CD4-positive, alpha-beta T cell (primary cell): ENCODE data around the gene CCAR1. TPM values are rescaled to one million over a fixed set of nuclear protein-coding genes. Genes with fewer than 3 reads are reported as not detected.
"Not testable (repeated sequence)": the region's sequence is repeated elsewhere in the genome, so short reads cannot be mapped to it uniquely, and the experiment has no call there.

ENCODE experiments used
- ATAC-seq: fragments of 200-7000 bp; cut with Tn5 transposase; one replicate; pipeline ENCODE4 v1.10.0; 2022; ENCODE audit warnings: mild to moderate bottlenecking; ENCODE audit not compliant: poor library complexity
- CTCF ChIA-PET: fragments of 350-600 bp; sonication (Branson Sonifier 250); formaldehyde crosslinking; loops from one replicate; lab custom pipeline; 2021; ENCODE audit warnings: antibody characterized with exemption, inconsistent platforms; lab: Charles Lee
- POLR2A ChIA-PET: fragments of 350-600 bp; sonication (Branson Sonifier 250); formaldehyde crosslinking; loops from one replicate; lab custom pipeline; 2021; ENCODE audit warnings: antibody characterized with exemption, inconsistent platforms; lab: Charles Lee
- DNase-seq, 14 experiments: peaks; one replicate each; pipeline ENCODE4 v3.0.0-alpha.2; 2013 to 2020; ENCODE audit warnings: mixed read lengths in 2 of 14
- H3K27ac ChIP-seq, 2 donors: one replicate each; pipeline versions ENCODE4 v1.5.1 to v1.7.0; 2013; ENCODE audit warnings: low read length in 2 of 2, low read depth in 1 of 2, mild to moderate bottlenecking in 1 of 2
- H3K27me3 ChIP-seq, 2 experiments: 1 replicate in 1 of 2; 2 replicates in 1 of 2; pipeline versions ENCODE4 v1.6.1 to v1.7.0; 2013; ENCODE audit warnings: low read length in 2 of 2, control low read depth in 1 of 2, mild to moderate bottlenecking in 1 of 2, moderate library complexity in 1 of 2; ENCODE audit not compliant: insufficient read depth in 2 of 2, control insufficient read depth in 1 of 2
- H3K36me3 ChIP-seq: one replicate; pipeline ENCODE4 v1.6.1; 2013; ENCODE audit warnings: low read length, control low read depth; ENCODE audit not compliant: insufficient read depth
- H3K4me1 ChIP-seq: one replicate; pipeline ENCODE4 v1.6.1; 2013; ENCODE audit warnings: low read length, control low read depth; ENCODE audit not compliant: insufficient read depth
- H3K4me3 ChIP-seq: one replicate; pipeline ENCODE4 v1.5.1; 2013; ENCODE audit warnings: mild to moderate bottlenecking, low read length, moderate library complexity
- H3K9me3 ChIP-seq, 2 experiments: 1 replicate in 1 of 2; 2 replicates in 1 of 2; pipeline versions ENCODE4 v1.6.1 to v1.7.0; 2013; ENCODE audit warnings: low read length in 2 of 2, mild to moderate bottlenecking in 2 of 2, control low read depth in 1 of 2, moderate library complexity in 1 of 2; ENCODE audit not compliant: control insufficient read depth in 1 of 2, insufficient read depth in 1 of 2
- H3K27ac Mint-ChIP-seq: one replicate; pipeline ENCODE4 v1.8.0; 2020; ENCODE audit warnings: mixed read lengths
- H3K27me3 Mint-ChIP-seq: one replicate; pipeline ENCODE4 v1.8.0; 2021; ENCODE audit warnings: mixed read lengths
- H3K36me3 Mint-ChIP-seq: one replicate; pipeline ENCODE4 v1.8.0; 2021; ENCODE audit warnings: low read depth, mixed read lengths
- H3K4me1 Mint-ChIP-seq: one replicate; pipeline ENCODE4 v1.8.0; 2021; ENCODE audit warnings: low read depth, mixed read lengths
- H3K4me3 Mint-ChIP-seq: one replicate; pipeline ENCODE4 v1.8.0; 2020; ENCODE audit warnings: mild to moderate bottlenecking, mixed read lengths
- H3K9me3 Mint-ChIP-seq: one replicate; pipeline ENCODE4 v1.8.0; 2020; ENCODE audit warnings: mixed read lengths
- intact Hi-C, 2 experiments: fragments of 100-400 bp; cut with DNase I in 1 of 2; cut with micrococcal nuclease in 1 of 2; formaldehyde crosslinking; loops; one replicate each; pipeline versions ENCODE4 v1.15.1 to v1.9.0; 2023 to 2025; cut with DNase I, micrococcal nuclease
- total RNA-seq, 174 experiments: library from RNA in 2 of 174; stranded (reverse) in 2 of 174; gene quantifications; one replicate each; pipeline ENCODE4 v1.2.3 and lab custom pipeline; 2021 to 2026
- TF ChIP-seq, protein P1 (sequence below): fragments of 200-600 bp; IDR thresholded peaks from one replicate; pipeline ENCODE4 v1.8.0; 2022; ENCODE audit warnings: antibody characterized with exemption, mild to moderate bottlenecking

The CCAR1 gene
- total RNA-seq, 2 experiments from 2014 or later = 68.9 to 82.2 TPM

DNA sequence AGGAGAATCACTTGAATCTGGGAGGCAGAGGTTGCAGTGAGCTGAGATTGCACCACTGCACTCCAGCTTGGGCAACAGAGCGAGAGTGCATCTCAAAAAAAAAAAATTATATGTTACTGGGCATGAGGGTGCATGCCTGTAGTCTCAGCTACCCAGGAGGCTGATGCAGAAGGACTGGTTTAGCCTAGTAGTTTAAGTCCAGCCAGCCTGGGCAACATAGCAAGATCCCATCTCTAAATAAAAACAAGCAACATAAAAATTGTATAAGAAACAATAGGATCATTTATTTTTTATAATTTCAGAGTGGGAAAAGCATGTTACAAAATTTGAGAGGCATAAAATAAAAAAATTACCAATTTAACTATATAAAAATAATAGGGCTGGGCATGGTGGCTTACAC, 15.5 kb upstream of the CCAR1 start:
- no peak overlapping the region for H3K4me3 Mint-ChIP-seq
- no peak overlapping the region for H3K4me3 ChIP-seq
- no peaks in the 10 kb centered on the region for H3K4me1 Mint-ChIP-seq
- ChIA-PET POLR2A (no interaction called here), CTCF (no interaction called here)
- TF ChIP-seq, protein P1, sequence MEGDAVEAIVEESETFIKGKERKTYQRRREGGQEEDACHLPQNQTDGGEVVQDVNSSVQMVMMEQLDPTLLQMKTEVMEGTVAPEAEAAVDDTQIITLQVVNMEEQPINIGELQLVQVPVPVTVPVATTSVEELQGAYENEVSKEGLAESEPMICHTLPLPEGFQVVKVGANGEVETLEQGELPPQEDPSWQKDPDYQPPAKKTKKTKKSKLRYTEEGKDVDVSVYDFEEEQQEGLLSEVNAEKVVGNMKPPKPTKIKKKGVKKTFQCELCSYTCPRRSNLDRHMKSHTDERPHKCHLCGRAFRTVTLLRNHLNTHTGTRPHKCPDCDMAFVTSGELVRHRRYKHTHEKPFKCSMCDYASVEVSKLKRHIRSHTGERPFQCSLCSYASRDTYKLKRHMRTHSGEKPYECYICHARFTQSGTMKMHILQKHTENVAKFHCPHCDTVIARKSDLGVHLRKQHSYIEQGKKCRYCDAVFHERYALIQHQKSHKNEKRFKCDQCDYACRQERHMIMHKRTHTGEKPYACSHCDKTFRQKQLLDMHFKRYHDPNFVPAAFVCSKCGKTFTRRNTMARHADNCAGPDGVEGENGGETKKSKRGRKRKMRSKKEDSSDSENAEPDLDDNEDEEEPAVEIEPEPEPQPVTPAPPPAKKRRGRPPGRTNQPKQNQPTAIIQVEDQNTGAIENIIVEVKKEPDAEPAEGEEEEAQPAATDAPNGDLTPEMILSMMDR = no peak
- ATAC-seq = no peak
- no peaks in the 10 kb centered on the region for H3K9me3 ChIP-seq
- no peaks in the 10 kb centered on the region for H3K4me1 ChIP-seq
- intact Hi-C loops = no loop called here
- DNase-seq = no peak
- no peaks in the 10 kb centered on the region for H3K27me3 ChIP-seq
- no peak overlapping the region for H3K27ac ChIP-seq
- no peaks in the 10 kb centered on the region for H3K9me3 Mint-ChIP-seq
- no peaks in the 10 kb centered on the region for H3K27me3 Mint-ChIP-seq
- H3K36me3 Mint-ChIP-seq = no peaks in the 10 kb centered on the region
- no peak overlapping the region for H3K27ac Mint-ChIP-seq
- H3K36me3 ChIP-seq = no peaks in the 10 kb centered on the region

DNA sequence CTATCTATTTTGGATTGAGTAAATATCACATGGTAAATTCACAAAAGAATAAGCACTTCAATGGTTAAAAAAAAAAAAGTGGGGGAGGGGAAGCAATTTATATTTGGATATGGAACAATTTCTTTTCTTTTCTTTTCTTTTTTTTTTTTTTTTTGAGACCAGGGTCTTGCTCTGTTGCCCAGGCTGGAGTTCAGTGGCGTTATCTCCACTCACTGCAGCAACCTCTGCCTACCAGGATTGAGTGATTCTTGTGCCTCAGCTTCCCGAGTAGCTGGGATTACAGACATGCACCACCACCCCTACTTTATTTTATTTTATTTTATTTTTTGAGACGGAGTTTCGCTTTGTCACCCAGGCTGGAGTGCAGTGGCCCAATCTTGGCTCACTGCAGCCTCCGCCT, 12.1 kb upstream of the CCAR1 start:
- H3K27ac Mint-ChIP-seq, H3K4me1 ChIP-seq, H3K27me3 Mint-ChIP-seq, H3K4me3 ChIP-seq, H3K9me3 ChIP-seq, ATAC-seq, H3K4me1 Mint-ChIP-seq, H3K36me3 Mint-ChIP-seq, CTCF ChIA-PET, intact Hi-C loops, H3K9me3 Mint-ChIP-seq, DNase-seq, H3K36me3 ChIP-seq, H3K4me3 Mint-ChIP-seq, H3K27ac ChIP-seq, H3K27me3 ChIP-seq, POLR2A ChIA-PET: not testable (repeated sequence)

DNA sequence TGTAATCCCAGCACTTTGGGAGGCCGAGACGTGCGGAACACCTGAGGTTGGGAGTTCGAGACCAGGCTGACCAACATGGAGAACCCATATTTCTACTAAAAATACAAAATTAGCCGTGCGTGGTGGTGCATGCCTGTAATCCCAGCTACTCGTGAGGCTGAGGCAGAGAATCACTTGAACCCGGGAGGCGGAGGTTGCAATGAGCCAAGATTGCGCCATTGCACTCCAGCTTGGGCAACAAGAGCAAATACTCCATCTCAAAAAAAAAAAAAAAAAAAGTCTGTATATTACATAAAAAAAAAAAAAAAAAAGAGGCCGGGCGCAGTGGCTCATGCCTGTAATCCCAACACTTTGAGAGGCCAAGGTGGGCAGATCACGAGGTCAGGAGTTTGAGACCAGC, 8.0 kb upstream of the CCAR1 start:
- CTCF ChIA-PET, H3K9me3 ChIP-seq, H3K27ac ChIP-seq, H3K27ac Mint-ChIP-seq, H3K9me3 Mint-ChIP-seq, ATAC-seq, DNase-seq, H3K4me1 Mint-ChIP-seq, H3K4me1 ChIP-seq, H3K27me3 ChIP-seq, H3K36me3 Mint-ChIP-seq, intact Hi-C loops, H3K4me3 ChIP-seq, H3K36me3 ChIP-seq, H3K4me3 Mint-ChIP-seq, H3K27me3 Mint-ChIP-seq: not testable (repeated sequence)
- POLR2A ChIA-PET = interaction anchor here (1.4 kb wide), 1 partner anchor 8 kb away, joined by 3 read pairs; the partner anchor contains the start of gene CCAR1

DNA sequence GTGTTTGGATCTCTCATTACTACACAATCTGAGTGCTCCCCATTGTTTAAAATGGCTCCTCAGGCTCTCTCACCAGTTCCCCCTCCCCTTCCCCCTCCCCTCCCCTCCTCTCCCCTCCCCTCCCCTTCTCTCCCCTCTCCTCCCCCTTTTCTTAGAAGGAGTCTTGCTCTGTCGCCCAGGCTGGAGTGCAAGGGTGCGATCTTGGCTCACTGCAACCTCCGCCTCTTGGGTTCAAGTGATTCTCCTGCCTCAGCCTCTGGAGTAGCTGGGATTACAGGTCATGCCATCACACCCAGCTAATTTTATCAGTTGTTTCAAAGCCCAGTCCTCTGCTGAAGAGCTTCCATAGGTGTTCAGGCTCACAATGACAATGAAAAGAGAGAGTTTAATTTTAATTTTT, 3.6 kb upstream of the CCAR1 start:
- no peaks in the 10 kb centered on the region for H3K36me3 ChIP-seq
- intact Hi-C loops = loop anchor here in 1 of 2 experiments (2.0 kb wide), 1 partner anchor 187 kb away; no protein-coding TSS in a partner anchor
- no peak for ATAC-seq
- ChIA-PET CTCF (no interaction called here), POLR2A (no interaction called here)
- no peak overlapping the region for H3K4me3 ChIP-seq
- TF ChIP-seq, protein P1 = no peak
- DNase-seq = no peak
- Mint-ChIP-seq H3K9me3 (no peaks in the 10 kb centered on the region), H3K4me3 (no peak overlapping the region), H3K27ac (no peak overlapping the region), H3K4me1 (peaks cover 12% of the 10 kb centered on the region), H3K36me3 (peaks cover 19% of the 10 kb centered on the region), H3K27me3 (no peaks in the 10 kb centered on the region)
- no peaks in the 10 kb centered on the region for H3K9me3 ChIP-seq
- no peak overlapping the region for H3K27ac ChIP-seq
- peaks cover 13% of the 10 kb centered on the region for H3K4me1 ChIP-seq
- no peaks in the 10 kb centered on the region for H3K27me3 ChIP-seq
